Activated naive CD4-positive, alpha-beta T cell treated with anti-CD3 and anti-CD28 coated beads, Interleukin-2, amount 10 ng/mL, durations not matched to agents 5 hours and 36 hours (primary cell): Measurements from ENCODE around the gene S100A4. TPM values are rescaled to one million over a fixed set of nuclear protein-coding genes. Genes with fewer than 3 reads are reported as not detected.

Experiments used
- total RNA-seq, 2 experiments: library from RNA; stranded (reverse); gene quantifications; one replicate each; pipeline ENCODE4 v1.2.3, GENCODE V29; 2021

Gene S100A4
- 100 to 1,000 TPM; 603 to 650 TPM for total RNA-seq

DNA sequence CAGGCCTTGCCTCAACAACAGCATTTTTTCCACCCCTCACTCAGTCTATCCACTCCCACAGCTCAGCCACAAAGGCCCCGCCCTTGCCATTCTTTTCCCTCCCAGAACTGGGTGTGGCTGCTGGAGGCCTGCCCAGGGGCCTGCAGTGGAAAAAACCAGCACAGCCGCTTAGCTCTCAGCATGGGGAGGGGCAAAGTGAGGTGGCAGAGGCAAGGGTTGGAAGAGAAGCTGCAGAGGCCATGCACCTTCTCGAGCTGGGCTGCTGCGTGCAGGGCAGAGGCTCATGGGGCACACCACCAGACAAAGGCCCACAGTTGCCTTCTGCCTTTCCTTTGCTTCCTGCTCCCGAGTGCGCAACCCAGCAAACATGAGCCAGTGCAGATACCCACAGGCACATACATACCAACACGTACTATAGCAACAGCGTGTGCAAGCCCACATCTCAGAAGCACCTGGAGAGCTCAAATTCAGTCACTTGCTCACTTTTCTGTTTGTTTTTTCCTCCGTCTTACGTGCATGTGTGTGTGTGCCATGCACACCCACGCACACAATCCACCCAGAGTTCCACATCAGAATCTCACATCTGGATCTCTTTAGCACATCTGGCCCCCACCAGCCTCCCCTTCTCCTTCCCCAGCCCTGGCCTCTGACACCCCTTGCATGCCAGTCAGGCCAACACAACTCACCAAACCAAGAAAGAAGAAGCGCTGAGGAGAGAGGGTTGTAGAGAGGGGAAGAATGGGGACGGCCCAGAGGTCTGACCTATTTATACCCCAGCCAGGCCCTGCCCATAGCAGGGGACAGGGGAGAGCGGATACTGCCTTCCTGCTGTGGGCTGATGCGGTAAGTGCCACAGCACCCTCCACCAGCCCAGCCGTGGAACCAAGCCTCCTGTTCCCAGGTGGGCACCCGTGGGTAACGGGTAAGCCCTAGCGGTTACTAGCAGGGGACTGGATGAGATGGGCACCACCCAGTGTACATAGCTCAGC is at the start of gene S100A4:
Gene S100A4, minus strand, starts transcription at position 740 of the 989 bp plus-strand sequence. CDS start 1,012 bp downstream, outside the sequence.

GRCh38 chr1:153565529-153566374 is 20.1 kb upstream of the S100A4 start, which contains the start of gene S100A2:
Gene S100A2, minus strand, starts transcription at chr1:153565844. Its CDS starts 1,967 bp downstream, at chr1:153563877.

DNA sequence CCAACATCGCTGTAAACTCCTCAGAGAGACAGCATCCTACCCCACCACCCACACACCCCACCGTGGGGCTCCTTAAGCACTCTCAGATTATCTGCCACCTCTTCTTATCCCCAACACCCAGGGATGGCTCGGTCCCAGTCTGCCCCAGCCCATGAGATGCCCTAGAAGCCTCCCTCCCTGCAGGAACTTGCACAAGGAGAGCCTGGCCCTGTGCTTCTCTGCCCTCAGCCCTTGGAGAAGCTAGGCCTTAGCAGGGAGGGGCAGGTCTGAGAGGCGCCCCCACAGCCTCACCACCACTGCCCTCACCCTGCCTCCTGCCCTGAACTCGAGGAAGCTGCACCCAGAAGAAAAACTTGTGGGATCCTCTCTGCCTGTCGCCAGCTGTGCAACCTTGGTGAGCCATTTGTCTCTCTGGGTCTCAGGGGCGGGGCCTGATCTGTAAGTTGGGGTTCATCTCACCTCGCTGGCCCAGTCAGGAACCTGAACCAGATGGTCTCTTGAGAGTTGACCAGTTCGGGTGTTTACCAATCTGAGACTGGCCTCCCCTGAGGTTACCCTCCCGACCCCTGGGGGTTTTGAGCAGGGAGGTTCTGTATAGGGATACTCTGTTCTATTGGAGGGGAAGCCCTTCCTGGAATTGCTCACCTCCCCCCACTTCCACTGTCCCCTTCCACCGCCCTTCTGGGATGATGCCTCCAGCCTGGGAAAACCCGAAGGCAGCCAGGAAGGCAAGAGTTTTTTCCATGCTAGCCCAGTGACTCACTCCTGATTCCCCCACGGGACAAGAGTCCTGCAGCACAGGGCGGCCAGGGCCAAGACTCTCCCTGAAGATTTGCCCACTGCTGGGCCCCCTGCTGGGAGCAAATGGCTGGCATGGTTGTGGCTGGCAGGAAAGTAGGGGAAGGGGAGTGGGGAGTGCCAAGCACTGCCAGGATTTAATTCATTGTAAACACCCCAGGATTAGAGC is 3.4 kb upstream of the S100A4 start, which contains the start of gene S100A3:
Gene S100A3, minus strand, starts transcription at position 537 of the 967 bp plus-strand sequence. CDS start 773 bp downstream, outside the sequence.

DNA sequence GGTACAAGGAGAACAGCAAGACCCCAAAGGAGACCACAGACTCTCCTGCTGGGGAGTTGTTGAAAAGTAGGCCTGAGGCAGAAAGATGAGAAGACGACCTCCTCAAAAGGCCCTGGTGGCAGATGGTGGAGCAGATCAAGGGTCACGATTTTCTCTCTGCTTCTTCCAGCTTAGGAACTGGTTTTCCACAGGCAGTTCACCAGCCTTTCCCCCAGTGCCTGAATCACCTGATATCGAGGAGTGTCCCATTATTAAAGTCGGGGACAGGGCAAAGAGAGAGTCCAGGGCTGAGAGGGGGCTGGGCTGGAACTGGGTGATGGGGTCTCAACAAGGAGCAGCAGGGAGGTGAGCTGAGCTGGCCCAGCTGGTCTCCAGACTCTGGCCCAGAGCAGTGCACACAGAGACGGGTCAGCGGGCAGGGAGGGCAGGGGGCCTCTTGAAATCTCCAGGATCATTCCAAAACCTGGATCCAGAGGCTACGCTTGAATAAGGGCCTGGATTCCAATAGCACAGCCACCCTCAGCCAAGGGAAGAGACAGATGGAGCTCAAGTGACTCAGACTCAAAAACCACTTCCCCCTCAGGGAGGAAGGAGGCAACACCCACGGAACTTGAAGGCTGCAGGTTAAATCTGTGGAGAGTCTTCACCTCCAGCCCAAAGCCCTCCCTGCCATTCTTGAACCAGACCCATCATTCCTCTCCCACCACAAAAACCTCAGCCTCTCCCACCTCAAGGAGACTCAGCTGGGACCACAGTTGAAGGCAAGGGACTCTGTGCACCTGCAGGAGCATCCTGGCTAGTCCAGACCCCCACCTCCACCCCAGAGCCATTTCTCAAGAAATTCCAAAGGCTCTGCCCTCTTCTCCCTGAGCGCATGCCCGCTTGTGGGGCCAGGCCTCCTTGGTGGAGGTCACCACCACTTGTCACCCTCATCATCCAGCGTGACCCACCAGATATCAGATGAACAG is 4.9 kb downstream of the S100A4 start, which contains the start of gene S100A5:
Gene S100A5, minus strand, starts transcription at position 541 of the 968 bp plus-strand sequence. CDS start 743 bp downstream, outside the sequence.

DNA sequence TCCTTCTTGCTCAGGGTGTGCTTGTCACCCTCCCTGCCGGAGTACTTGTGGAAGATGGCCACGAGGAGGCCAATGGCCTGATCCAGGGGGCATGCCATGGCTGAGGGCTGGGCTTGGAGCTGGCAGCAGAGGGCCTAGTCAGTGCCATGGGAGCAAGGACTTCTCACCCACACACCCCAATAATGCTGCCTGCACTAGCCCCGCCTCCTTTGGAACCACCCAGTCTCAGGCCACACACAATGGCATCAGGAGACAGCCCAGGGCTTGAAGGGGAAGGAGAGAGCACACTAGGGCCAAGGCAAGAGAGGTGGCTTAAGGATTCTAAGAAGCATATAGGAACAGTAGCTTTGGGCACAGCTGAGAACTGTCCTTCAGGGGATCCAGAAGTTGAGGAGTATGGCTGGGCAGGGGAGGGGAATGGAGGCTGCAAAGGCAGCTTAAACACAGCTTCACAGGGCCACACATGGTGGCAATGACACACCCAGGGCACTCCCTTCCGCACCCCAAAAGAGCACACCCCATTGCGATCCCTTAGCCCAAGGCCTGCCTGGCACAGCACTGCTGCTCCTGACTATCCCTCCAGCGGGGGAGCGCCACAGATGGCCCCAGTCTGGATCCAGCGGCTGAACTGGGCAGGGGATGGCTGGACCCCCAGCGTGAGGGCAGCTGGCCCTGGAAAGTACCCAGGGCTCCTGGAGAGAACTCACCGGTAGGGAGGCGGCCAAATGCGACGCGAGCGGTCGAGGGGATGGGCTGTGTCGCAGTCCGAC is 10.2 kb downstream of the S100A4 start, which contains the start of gene S100A6:
Gene S100A6, minus strand, starts transcription at position 750 of the 770 bp plus-strand sequence. Its CDS starts 652 bp downstream, at position 98.

Other genes starting within 250 kb of the S100A4 start
- not detected for gene PGLYRP3, start 232.9 kb downstream of the S100A4 start, total RNA-seq
- not detected for gene PGLYRP4, start 197.0 kb downstream of the S100A4 start, total RNA-seq
- gene S100A9, start 188.0 kb downstream of the S100A4 start, total RNA-seq: not detected
- gene S100A12, start 170.2 kb downstream of the S100A4 start, total RNA-seq: not detected
- gene S100A8, start 154.7 kb downstream of the S100A4 start, total RNA-seq: not detected
- not detected for gene S100A7A, start 129.3 kb downstream of the S100A4 start, total RNA-seq
- not detected for gene S100A7, start 85.2 kb downstream of the S100A4 start, total RNA-seq
- gene S100A6, start 9.8 kb downstream of the S100A4 start, total RNA-seq: 100 to 1,000 TPM; 451 to 469 TPM
- 1 to 10 TPM; 3.8 to 4.6 TPM for gene S100A5, start 4.9 kb downstream of the S100A4 start, total RNA-seq
- not detected for gene S100A3, start 3.5 kb upstream of the S100A4 start, total RNA-seq
- gene S100A2, start 20.0 kb upstream of the S100A4 start, total RNA-seq: under 1 TPM; 0.33 to 0.60 TPM
- gene S100A16, start 67.3 kb upstream of the S100A4 start, total RNA-seq: not detected
- not detected for gene S100A14, start 70.5 kb upstream of the S100A4 start, total RNA-seq
- gene S100A13, start 81.7 kb upstream of the S100A4 start, total RNA-seq: 1 to 10 TPM; 4.3 to 4.7 TPM
- not detected for gene S100A1, start 82.6 kb upstream of the S100A4 start, total RNA-seq
- gene CHTOP, start 88.3 kb upstream of the S100A4 start, total RNA-seq: 10 to 100 TPM; 95.1 to 96.0 TPM
- 10 to 100 TPM; 37.0 to 40.7 TPM for gene SNAPIN, start 112.9 kb upstream of the S100A4 start, total RNA-seq
- gene ILF2, start 125.2 kb upstream of the S100A4 start, total RNA-seq: 100 to 1,000 TPM; 151 to 159 TPM
- gene NPR1, start 132.9 kb upstream of the S100A4 start, total RNA-seq: not detected
- gene INTS3, start 182.2 kb upstream of the S100A4 start, total RNA-seq: 10 to 100 TPM; 59.8 to 60.1 TPM
- 10 to 100 TPM; 24.1 to 24.3 TPM for gene SLC27A3, start 229.6 kb upstream of the S100A4 start, total RNA-seq